Fibroblast of pulmonary artery (primary cell): Measurements from ENCODE around the gene DCAF16.

ENCODE experiments used
- DNase-seq: peaks from one replicate; pipeline ENCODE4 v3.0.0-alpha.2; 2010; ENCODE audit warnings: low read depth
- H3K4me3 ChIP-seq: replicated peaks from 2 replicates; pipeline ENCODE4 v1.5.1; 2011; ENCODE audit warnings: low read depth, mild to moderate bottlenecking, control low read depth, low read length, moderate library complexity
- TF ChIP-seq, protein P1 (sequence below): IDR thresholded peaks from 2 replicates; pipeline ENCODE4 v1.5.1; 2011; ENCODE audit warnings: mild to moderate bottlenecking, control low read depth, low read length, inconsistent platforms; ENCODE audit errors: missing control alignments

The DCAF16 gene

DNA sequence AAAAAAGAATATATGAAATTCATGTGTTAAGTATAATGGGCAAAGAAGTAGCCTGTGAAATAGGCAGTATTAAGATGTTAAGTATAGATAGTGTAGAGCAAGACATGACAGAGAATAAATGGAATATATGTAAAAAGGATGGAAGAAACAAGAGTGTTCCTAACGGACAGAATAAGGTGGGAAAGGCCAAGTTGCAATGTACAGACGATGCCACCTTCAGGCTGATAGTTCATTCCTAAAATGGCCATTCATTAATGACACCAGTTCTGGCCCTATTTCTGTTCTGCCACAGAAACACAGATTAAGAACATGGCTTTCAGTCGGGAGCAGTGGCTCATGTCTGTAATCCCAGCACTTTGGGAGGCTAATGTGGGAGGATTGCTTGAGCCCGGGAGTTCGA lies 24.7 kb downstream of the DCAF16 start:
- H3K4me3 ChIP-seq: no peak overlapping the region
- TF ChIP-seq, protein P1, sequence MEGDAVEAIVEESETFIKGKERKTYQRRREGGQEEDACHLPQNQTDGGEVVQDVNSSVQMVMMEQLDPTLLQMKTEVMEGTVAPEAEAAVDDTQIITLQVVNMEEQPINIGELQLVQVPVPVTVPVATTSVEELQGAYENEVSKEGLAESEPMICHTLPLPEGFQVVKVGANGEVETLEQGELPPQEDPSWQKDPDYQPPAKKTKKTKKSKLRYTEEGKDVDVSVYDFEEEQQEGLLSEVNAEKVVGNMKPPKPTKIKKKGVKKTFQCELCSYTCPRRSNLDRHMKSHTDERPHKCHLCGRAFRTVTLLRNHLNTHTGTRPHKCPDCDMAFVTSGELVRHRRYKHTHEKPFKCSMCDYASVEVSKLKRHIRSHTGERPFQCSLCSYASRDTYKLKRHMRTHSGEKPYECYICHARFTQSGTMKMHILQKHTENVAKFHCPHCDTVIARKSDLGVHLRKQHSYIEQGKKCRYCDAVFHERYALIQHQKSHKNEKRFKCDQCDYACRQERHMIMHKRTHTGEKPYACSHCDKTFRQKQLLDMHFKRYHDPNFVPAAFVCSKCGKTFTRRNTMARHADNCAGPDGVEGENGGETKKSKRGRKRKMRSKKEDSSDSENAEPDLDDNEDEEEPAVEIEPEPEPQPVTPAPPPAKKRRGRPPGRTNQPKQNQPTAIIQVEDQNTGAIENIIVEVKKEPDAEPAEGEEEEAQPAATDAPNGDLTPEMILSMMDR: no peak
- no peak for DNase-seq

- peak within 1 kb of the TSS; percentile 47 for H3K4me3 ChIP-seq
- TF ChIP-seq, protein P1: no peak
- no peak for DNase-seq
Observed at GRCh38 chr4:17781300-17782287, 29.0 kb downstream of the DCAF16 start, which contains the start of gene FAM184B. TSS of gene FAM184B (minus strand) at chr4:17781621. CDS start at chr4:17781299, 322 bp downstream.

DNA sequence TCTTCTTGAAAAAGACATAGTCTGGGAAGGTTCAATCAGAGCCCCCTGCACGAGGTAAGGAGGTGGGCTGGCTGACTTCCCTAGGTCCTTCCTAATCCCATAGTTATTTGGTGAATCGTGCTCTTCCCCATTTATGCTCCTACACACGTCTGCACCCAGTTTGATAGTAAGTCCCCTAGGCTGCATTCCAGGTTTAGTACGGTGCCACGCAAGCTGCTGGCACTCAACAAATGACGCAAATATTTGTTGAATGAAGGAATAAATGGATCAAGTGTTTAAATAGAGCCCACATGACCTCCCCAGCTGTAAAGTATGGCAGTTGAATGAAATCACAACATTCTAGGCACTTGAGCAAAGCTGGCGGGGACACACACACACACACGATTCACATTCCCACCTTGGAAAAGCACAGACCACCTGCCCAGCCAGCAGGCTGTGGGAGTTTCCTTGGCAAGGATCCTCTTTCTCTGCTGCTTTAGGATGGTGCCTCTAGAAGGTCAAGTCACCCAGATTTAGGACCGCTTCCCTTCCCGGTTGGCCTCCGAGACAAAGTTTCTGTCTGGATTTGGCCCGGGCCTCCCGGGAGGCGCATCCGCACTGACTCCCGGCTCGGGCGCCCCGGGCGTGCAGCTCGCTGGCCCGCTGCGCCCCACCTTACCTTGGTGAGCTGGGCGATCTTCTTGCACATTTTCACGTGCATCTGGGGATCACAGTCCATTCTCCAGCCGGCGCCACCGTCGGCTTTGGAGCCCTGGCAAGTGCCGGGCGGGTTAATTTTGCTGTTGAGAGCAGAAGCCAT lies 29.9 kb downstream of the DCAF16 start:
- H3K4me3 ChIP-seq: peak overlapping the region; percentile 47
- no peak for DNase-seq
- TF ChIP-seq, protein P1: no peak

DNA sequence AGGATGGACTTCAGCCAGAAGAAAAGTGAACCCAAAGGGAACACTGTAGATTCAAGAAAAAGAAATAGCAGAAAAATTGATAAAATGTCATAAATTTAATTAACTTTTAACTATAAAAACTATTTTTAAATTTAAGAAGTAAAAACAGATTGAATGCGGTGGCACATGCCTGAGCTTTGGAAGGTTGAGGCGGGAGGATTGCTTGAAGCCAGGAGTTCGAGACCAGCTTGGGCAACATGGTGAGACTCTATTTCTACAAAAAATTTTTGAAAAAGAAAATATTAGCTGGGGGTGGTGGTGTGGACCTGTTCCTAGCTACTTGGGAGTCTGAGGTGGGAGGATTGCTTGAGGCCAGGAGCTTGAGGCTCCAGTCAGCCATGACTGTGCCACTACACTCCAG lies 32.1 kb downstream of the DCAF16 start:
- H3K4me3 ChIP-seq: no peak overlapping the region
- TF ChIP-seq, protein P1: no peak
- no peak for DNase-seq

DNA sequence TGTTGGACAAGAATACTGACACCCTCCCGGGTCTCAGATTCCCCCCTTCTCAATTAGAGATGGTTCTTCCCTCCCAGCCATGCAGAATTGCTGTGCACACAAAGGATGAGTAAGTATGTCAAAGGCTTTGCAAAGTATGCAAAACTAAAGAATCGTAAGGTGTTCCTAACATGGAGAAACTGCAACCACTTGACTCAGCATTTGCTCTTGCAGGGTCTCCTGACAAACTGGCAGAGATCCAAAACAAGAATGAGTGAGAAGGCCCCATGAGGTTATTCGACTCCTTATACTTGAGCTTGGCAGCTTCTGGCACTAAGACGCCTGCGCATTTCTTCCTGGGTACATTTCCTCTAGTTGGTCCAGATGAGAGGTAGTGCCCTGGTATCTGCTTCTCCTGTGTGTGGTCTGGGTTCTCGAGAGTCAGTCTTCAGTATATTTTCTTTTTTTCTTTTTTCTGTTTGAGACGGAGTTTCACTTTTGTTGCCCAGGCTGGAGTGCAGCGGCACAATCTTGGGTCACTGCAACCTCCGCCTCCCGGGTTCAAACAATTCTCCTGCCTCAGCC lies 37.3 kb downstream of the DCAF16 start:
- TF ChIP-seq, protein P1: no peak
- DNase-seq: no peak
- H3K4me3 ChIP-seq: no peak overlapping the region

DNA sequence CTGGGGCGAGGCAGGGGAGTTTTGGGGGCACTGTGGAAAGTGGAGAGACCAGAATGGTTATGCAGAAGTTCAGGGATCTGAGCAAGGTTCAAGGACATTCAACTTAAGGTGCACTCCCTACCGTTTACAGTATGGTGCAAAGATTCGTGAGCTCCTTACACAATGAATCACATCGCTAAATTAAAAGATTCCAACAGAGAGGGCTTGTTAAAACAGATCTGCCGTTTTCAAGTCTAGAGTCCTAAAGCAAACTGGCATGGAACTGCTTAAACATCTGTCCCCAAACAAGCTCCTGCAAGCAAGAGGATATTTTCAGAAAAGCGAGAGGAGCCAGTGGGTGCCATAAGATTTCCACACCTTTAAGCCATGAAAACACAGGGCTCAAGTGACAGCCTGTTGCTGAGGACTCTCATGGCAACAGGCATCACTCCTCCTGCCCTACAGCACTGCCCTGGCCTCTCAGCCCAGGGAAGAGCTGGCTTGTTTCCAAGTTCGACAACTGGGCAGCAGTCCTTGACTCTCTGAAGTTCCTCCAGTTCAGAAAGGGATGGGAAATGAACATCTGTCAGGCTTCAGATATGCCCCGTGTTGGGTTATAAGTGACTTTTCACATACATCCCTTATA lies 39.2 kb downstream of the DCAF16 start:
- TF ChIP-seq, protein P1: no peak
- no peak for DNase-seq
- no peak overlapping the region for H3K4me3 ChIP-seq
